Progenitor cell of endocrine pancreas (in vitro differentiated cells): ENCODE measurements around the gene PSMB1. TPM values are rescaled to one million over a fixed set of nuclear protein-coding genes. Genes with fewer than 3 reads are reported as not detected.
A peak's percentile ranks its signal among the peaks of the same experiment; 100 is the strongest.

Experiments
- DNase-seq: peaks from one replicate; pipeline ENCODE4 v3.0.0; 2021; ENCODE audit warnings: low spot score; ENCODE audit not compliant: unreplicated experiment
- H3K27ac Mint-ChIP-seq: 2 replicates; pipeline ENCODE4 v1.8.0; 2021; ENCODE audit warnings: mild to moderate bottlenecking, moderate library complexity, mixed read lengths
- H3K27me3 Mint-ChIP-seq: 2 replicates; pipeline ENCODE4 v1.8.0; 2021; ENCODE audit warnings: mixed read lengths
- H3K36me3 Mint-ChIP-seq: 2 replicates; pipeline ENCODE4 v1.8.0; 2022; ENCODE audit warnings: mixed read lengths; ENCODE audit not compliant: insufficient read depth
- H3K4me1 Mint-ChIP-seq: 2 replicates; pipeline ENCODE4 v1.8.0; 2021; ENCODE audit warnings: low read depth, mixed read lengths
- H3K4me3 Mint-ChIP-seq: 2 replicates; pipeline ENCODE4 v1.8.0; 2021; ENCODE audit warnings: low read depth, mild to moderate bottlenecking, moderate library complexity, mixed read lengths
- H3K9me3 Mint-ChIP-seq: 2 replicates; pipeline ENCODE4 v1.8.0; 2021; ENCODE audit warnings: low read depth, mixed read lengths
- CTCF ChIP-seq: fragments of 200-600 bp; sonication (generic); IDR thresholded peaks from one replicate; pipeline ENCODE4 v1.5.0; 2021; ENCODE audit warnings: antibody characterized with exemption, mild to moderate bottlenecking; ENCODE audit not compliant: unreplicated experiment
- total RNA-seq: library from RNA; stranded (reverse); gene quantifications from 2 replicates; pipeline ENCODE4 v1.2.1, GENCODE V29; 2021

The PSMB1 gene
- total RNA-seq, 1 donor from 2014 or later, result 154 TPM

- Mint-ChIP-seq H3K4me3 (no peak overlapping the region), H3K4me1 (no peaks in the 10 kb centered on the region), H3K27ac (no peak overlapping the region), H3K9me3 (no peaks in the 10 kb centered on the region), H3K27me3 (no peaks in the 10 kb centered on the region), H3K36me3 (peaks cover 11% of the 10 kb centered on the region)
- no peak for TF ChIP-seq CTCF
- no peak for DNase-seq
Measured at GRCh38 chr6:170564936-170565530, 11.9 kb upstream of the PSMB1 start.

- peaks cover 6% of the 10 kb centered on the region for H3K36me3 Mint-ChIP-seq
- no peak for TF ChIP-seq CTCF
- no peak overlapping the region for H3K4me3 Mint-ChIP-seq
- H3K4me1 Mint-ChIP-seq, result no peaks in the 10 kb centered on the region
- H3K27ac Mint-ChIP-seq, result no peak overlapping the region
- no peak for DNase-seq
- H3K9me3 Mint-ChIP-seq, result no peaks in the 10 kb centered on the region
- no peaks in the 10 kb centered on the region for H3K27me3 Mint-ChIP-seq
Measured at GRCh38 chr6:170561555-170561954, 8.4 kb upstream of the PSMB1 start.

GRCh38 chr6:170555305-170555704, 2.2 kb upstream of the PSMB1 start:
- H3K4me1 Mint-ChIP-seq, result peaks cover 10% of the 10 kb centered on the region
- TF ChIP-seq CTCF, result no peak
- H3K27ac Mint-ChIP-seq, result no peak overlapping the region
- H3K4me3 Mint-ChIP-seq, result no peak overlapping the region
- no peaks in the 10 kb centered on the region for H3K9me3 Mint-ChIP-seq
- DNase-seq, result no peak
- peaks cover 7% of the 10 kb centered on the region for H3K36me3 Mint-ChIP-seq
- H3K27me3 Mint-ChIP-seq, result no peaks in the 10 kb centered on the region

GRCh38 chr6:170554796-170555137, 1.7 kb upstream of the PSMB1 start:
- no peak overlapping the region for H3K4me3 Mint-ChIP-seq

GRCh38 chr6:170554013-170554795, 1.1 kb upstream of the PSMB1 start, which contains the start of gene TBP:
Gene TBP, plus strand, starts transcription at chr6:170554369. Its CDS starts 2,661 bp downstream, at chr6:170557030.
- peak; percentile 91 for DNase-seq

More at GRCh38 chr6:170554796-170555137, 1.7 kb upstream of the PSMB1 start:
- no peak for TF ChIP-seq CTCF
- Mint-ChIP-seq H3K4me1 (peaks cover 12% of the 10 kb centered on the region), H3K27ac (no peak overlapping the region), H3K36me3 (peaks cover 9% of the 10 kb centered on the region), H3K9me3 (no peaks in the 10 kb centered on the region), H3K27me3 (no peaks in the 10 kb centered on the region)
- DNase-seq, result no peak

More at GRCh38 chr6:170554013-170554795, 1.1 kb upstream of the PSMB1 start, which contains the start of gene TBP:
- TF ChIP-seq CTCF, result no peak
- Mint-ChIP-seq H3K36me3 (peaks cover 9% of the 10 kb centered on the region), H3K27ac (no peak within 1 kb of the TSS), H3K4me1 (peaks cover 12% of the 10 kb centered on the region), H3K4me3 (no peak within 1 kb of the TSS), H3K9me3 (no peaks in the 10 kb centered on the region), H3K27me3 (no peaks in the 10 kb centered on the region)
